Activated T-helper 2 cell treated with anti-CD3 and anti-CD28 coated beads, Interferon-gamma antibody, Interleukin-2, Interleukin-4, amounts not matched to agents 10 μg/mL and 5 μg/mL and 100 μg/mL, durations not matched to agents 14 hours and 24 hours and 36 hours (primary cell): ENCODE results near the gene BTNL3. TPM values are rescaled to one million over a fixed set of nuclear protein-coding genes. Genes with fewer than 3 reads are reported as not detected.

Source experiments
- total RNA-seq: library from RNA; stranded (reverse); gene quantifications from 2 replicates; pipeline ENCODE4 v1.2.3, GENCODE V29; 2022

The BTNL3 gene
- total RNA-seq, 1 donor from 2014 or later = not detected

Other genes starting within 250 kb of the BTNL3 start
- gene OR2Y1, start 248.8 kb upstream of the BTNL3 start, total RNA-seq = not detected in 2 replicates
- 122 TPM in 2 replicates for gene MGAT1, start 186.0 kb upstream of the BTNL3 start, total RNA-seq
- gene ZFP62, start 127.6 kb upstream of the BTNL3 start, total RNA-seq = 28.2 and 28.8 TPM in 2 replicates
- gene BTNL8, start 89.7 kb upstream of the BTNL3 start, total RNA-seq = 0.18 and 0.25 TPM in 2 replicates
- 0.09 TPM in 1 of 2 replicates, not detected in the other for gene BTNL9, start 51.4 kb downstream of the BTNL3 start, total RNA-seq
- not detected in 2 replicates for gene OR2V1, start 142.3 kb downstream of the BTNL3 start, total RNA-seq
- gene OR2V2, start 158.7 kb downstream of the BTNL3 start, total RNA-seq = not detected in 2 replicates
- 3.9 and 4.8 TPM in 2 replicates for gene TRIM7, start 216.3 kb downstream of the BTNL3 start, total RNA-seq
- 32.2 and 33.0 TPM in 2 replicates for gene TRIM41, start 234.4 kb downstream of the BTNL3 start, total RNA-seq